ENCODE measurements around the gene ETV7. TPM values are rescaled to one million over a fixed set of nuclear protein-coding genes. Genes with fewer than 3 reads are reported as not detected.
"Not testable (repeated sequence)": the region's sequence is repeated elsewhere in the genome, so short reads cannot be mapped to it uniquely, and the experiment has no call there.

ETV7 gene
- total and polyA plus RNA-seq, 2 of the 13 experiments (the other 11 are each of a cell fraction or from before 2014, with no cell fraction given), result not detected

GRCh38 chr6:36363371-36363752 lies 24.1 kb downstream of the ETV7 start:
- POLR2A ChIA-PET; H3K4me2 ChIP-seq (ENCODE audit: low read depth, low read length); ATAC-seq; DNase-seq (ENCODE audit: low spot score); H3K4me3 ChIP-seq (replicated peaks in 1 of 3; ENCODE audit: insufficient read depth in 1 of 3, low read depth in 2 of 3, low read length in 3 of 3); intact Hi-C loops (cut with micrococcal nuclease; ENCODE audit: unreplicated experiment); H2AFZ ChIP-seq (ENCODE audit: low read length); H3K9me3 ChIP-seq (ENCODE audit: low read length); CTCF ChIA-PET (ENCODE audit: low intra/inter-chr PET ratio, low total read pairs); FAIRE-seq; H3K27ac ChIP-seq (ENCODE audit: extremely low read length, insufficient read depth, low read length); H4K20me1 ChIP-seq (ENCODE audit: insufficient read depth, low read length); H3K79me2 ChIP-seq (ENCODE audit: insufficient read depth, low read length); H3K27me3 ChIP-seq (ENCODE audit: control insufficient read depth in 1 of 2, insufficient read depth in 2 of 2, low read length in 2 of 2); BruUV-seq (replicated peaks); H3K36me3 ChIP-seq (replicated peaks in 1 of 2; ENCODE audit: control insufficient read depth in 1 of 2, insufficient read depth in 2 of 2, low read length in 2 of 2); H3K9ac ChIP-seq (ENCODE audit: insufficient read depth, low read depth, low read length): not testable (repeated sequence)
- peaks cover 17% of the 10 kb centered on the region for H3K4me1 ChIP-seq (ENCODE audit: insufficient read depth, low read length)
- WGBS (ENCODE audit: low lambda C conversion rate), result 63% methylated on average over 13 of the region's 13 CpGs
- TF ChIP-seq NFYB (CRISPR knock-in tag; IDR thresholded peaks at IDR 0.05) (peak; percentile 63), POLR2A (IDR thresholded peaks at IDR 0.05; ENCODE audit: insufficient read depth in 1 of 2, low read depth in 2 of 2, low read length in 2 of 2) (peak in 1 of 2 experiments; percentile 37; a peak in 1 of 4 replicates)
- in situ Hi-C loops (cut with HindIII; ENCODE audit: extremely low pct_ligation_motif_present, low pct_unique_long_range_greater_than_20kb), result loop anchor here (5.0 kb wide), 2 partner anchors 61 to 236 kb away; no protein-coding TSS in a partner anchor

- H3K9me3 ChIP-seq (ENCODE audit: low read length), result no peaks in the 10 kb centered on the region
- intact Hi-C loops (cut with micrococcal nuclease; ENCODE audit: unreplicated experiment), result no loop called here
These were observed 24.7 kb downstream of the ETV7 start for GRCh38 chr6:36362551-36363370.

More at GRCh38 chr6:36362551-36363370, 24.7 kb downstream of the ETV7 start:
- TF ChIP-seq ZNF781 (CRISPR knock-in tag; IDR thresholded peaks at IDR 0.05; ENCODE audit: borderline replicate concordance, not compliant biosample characterization) (no peak), CEBPB (IDR thresholded peaks at IDR 0.05; ENCODE audit: borderline replicate concordance, low read depth, low read length) (peak; percentile 76)
- ATAC-seq (no peak), DNase-seq (ENCODE audit: low spot score) (no peak), FAIRE-seq (no peak)
- no peaks in the 10 kb centered on the region for H3K36me3 ChIP-seq (replicated peaks in 1 of 2; ENCODE audit: control insufficient read depth in 1 of 2, insufficient read depth in 2 of 2, low read length in 2 of 2)
- 76% methylated on average over 25 of the region's 25 CpGs for WGBS (ENCODE audit: low lambda C conversion rate)
- in situ Hi-C loops (cut with HindIII; ENCODE audit: extremely low pct_ligation_motif_present, low pct_unique_long_range_greater_than_20kb), result loop anchor here (5.0 kb wide), 2 partner anchors 60 to 235 kb away; no protein-coding TSS in a partner anchor
- no peak overlapping the region for H2AFZ ChIP-seq (ENCODE audit: low read length)
- BruUV-seq (replicated peaks), result TSS peak; percentile 92
- H3K27ac ChIP-seq (ENCODE audit: extremely low read length, insufficient read depth, low read length), result no peak overlapping the region
- peaks cover 2 to 6% of the 10 kb centered on the region in 2 experiments; a peak in 2 of 5 replicates for H3K27me3 ChIP-seq (ENCODE audit: control insufficient read depth in 1 of 2, insufficient read depth in 2 of 2, low read length in 2 of 2)
- no peaks in the 10 kb centered on the region for H4K20me1 ChIP-seq (ENCODE audit: insufficient read depth, low read length)
- H3K4me2 ChIP-seq (ENCODE audit: low read depth, low read length), result no peak overlapping the region
- POLR2A ChIA-PET, result no interaction called here
- H3K4me1 ChIP-seq (ENCODE audit: insufficient read depth, low read length), result peaks cover 23% of the 10 kb centered on the region
- CTCF ChIA-PET (ENCODE audit: low intra/inter-chr PET ratio, low total read pairs), result no interaction called here
- H3K4me3 ChIP-seq (replicated peaks in 1 of 3; ENCODE audit: insufficient read depth in 1 of 3, low read depth in 2 of 3, low read length in 3 of 3), result no peak overlapping the region
- H3K79me2 ChIP-seq (ENCODE audit: insufficient read depth, low read length), result no peaks in the 10 kb centered on the region
- no peak overlapping the region for H3K9ac ChIP-seq (ENCODE audit: insufficient read depth, low read depth, low read length)
